Hepatic stellate cell (primary cell): ENCODE data around the gene BUB1B.
A peak's percentile ranks its signal among the peaks of the same experiment; 100 is the strongest.
"Not testable (repeated sequence)": the region's sequence is repeated elsewhere in the genome, so short reads cannot be mapped to it uniquely, and the experiment has no call there.

Experiments used
- DNase-seq: peaks from one replicate; pipeline ENCODE4 v3.0.0; 2011; ENCODE audit warnings: low spot score

BUB1B gene, protein sequence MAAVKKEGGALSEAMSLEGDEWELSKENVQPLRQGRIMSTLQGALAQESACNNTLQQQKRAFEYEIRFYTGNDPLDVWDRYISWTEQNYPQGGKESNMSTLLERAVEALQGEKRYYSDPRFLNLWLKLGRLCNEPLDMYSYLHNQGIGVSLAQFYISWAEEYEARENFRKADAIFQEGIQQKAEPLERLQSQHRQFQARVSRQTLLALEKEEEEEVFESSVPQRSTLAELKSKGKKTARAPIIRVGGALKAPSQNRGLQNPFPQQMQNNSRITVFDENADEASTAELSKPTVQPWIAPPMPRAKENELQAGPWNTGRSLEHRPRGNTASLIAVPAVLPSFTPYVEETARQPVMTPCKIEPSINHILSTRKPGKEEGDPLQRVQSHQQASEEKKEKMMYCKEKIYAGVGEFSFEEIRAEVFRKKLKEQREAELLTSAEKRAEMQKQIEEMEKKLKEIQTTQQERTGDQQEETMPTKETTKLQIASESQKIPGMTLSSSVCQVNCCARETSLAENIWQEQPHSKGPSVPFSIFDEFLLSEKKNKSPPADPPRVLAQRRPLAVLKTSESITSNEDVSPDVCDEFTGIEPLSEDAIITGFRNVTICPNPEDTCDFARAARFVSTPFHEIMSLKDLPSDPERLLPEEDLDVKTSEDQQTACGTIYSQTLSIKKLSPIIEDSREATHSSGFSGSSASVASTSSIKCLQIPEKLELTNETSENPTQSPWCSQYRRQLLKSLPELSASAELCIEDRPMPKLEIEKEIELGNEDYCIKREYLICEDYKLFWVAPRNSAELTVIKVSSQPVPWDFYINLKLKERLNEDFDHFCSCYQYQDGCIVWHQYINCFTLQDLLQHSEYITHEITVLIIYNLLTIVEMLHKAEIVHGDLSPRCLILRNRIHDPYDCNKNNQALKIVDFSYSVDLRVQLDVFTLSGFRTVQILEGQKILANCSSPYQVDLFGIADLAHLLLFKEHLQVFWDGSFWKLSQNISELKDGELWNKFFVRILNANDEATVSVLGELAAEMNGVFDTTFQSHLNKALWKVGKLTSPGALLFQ

DNA sequence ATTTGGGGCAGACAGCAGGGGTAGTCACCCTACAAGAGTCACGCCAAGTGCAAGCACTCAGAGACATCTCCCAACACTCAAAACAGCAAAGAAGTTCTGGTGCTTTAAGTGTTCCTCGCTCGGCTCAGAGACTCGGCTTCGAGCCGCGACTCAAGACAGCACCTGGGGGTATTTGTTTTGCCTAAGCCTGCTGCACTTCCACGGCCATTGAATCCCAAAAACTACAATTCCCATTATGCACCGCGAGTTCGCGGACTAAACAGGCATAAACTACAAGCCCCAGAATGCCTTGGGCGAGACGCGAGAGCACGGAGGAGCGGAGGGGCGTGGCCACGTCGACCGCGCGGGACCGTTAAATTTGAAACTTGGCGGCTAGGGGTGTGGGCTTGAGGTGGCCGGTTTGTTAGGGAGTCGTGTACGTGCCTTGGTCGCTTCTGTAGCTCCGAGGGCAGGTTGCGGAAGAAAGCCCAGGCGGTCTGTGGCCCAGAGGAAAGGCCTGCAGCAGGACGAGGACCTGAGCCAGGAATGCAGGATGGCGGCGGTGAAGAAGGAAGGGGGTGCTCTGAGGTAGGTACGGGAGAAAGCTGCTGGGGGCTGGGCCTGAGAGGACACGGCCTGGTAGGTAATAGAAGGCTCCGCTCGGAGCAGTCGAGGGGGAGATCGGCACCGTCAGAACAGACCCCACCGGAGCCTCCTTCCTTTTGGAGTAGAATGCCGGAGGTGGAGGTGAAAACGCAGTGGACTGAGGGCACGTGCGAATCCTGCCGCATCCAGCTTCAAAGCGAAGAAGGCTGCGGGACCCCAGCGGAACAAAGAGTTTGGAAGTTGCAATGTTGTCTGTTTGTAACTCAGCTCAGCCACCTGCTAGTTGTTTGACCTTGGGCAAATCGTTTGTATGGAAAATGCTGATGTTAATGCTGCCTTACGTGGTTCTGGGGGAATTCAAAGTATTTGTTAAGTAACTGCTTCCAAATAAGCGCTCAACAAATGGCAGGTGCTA lies at the start of gene BUB1B:
Gene BUB1B (plus strand): TSS at position 381 of the 1,000 bp plus-strand sequence. CDS start 152 bp downstream, at position 533.
- DNase-seq, result peak; percentile 93

GRCh38 chr15:40111888-40112287 lies 49.0 kb upstream of the BUB1B start:
- DNase-seq, result no peak

DNA sequence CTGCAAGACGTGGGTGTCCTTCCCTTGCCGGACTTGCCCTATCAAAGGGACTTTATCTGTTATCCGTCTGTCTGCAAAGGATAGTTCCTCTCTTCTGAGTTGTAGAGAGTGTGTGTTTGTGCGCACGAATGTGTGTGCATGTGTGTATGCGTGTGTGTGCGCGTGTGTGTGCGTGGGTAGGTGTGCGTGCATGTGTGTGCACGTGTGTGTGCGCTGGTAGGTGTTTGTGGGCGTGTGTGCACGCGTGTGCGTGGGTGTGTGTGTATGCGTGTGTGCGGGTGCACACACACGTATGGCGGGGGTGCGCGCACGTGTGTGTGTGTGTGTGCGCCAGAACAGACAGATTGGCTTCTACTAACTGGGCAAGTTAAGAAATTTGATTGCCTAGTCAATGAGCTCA lies 48.1 kb upstream of the BUB1B start:
- no peak for DNase-seq

DNA sequence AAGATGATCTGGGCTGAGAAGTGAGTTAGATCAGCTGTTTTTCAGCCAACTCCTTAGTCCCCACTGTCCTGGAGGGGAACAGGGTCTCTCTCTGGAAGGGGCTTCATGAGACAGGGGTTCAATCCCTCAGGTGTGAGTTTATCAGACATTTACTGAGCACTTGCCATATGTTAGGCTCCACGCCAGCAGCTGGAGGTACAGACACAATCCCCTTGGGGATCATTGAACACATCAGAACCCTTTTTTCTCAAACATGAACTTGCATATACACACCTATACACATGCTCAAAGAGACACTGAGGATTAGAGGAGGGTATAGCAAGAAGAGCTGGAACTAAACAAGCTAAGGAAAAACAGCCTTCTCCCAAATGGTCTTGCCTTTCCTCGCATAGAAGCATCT lies 46.7 kb upstream of the BUB1B start:
- DNase-seq, result no peak

DNA sequence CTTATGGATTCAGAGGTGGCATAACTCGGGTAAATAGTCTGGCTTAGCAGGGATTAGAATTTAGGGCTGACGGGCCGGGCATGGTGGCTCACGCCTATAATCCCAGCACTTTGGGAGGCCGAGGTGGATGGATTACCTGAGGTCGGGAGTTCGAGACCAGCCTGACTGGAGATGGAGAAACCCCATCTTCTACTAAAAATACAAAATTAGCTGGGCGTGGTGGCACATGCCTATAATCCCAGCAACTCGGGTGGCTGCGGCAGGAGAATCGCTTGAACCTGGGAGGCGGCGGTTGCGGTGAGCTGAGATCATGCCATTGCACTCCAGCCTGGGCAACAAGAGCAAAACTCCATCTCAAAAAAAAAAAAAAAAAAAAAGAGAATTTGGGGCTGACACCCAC lies 45.8 kb upstream of the BUB1B start:
- DNase-seq, result not testable (repeated sequence)

- DNase-seq, result no peak
Measured at GRCh38 chr15:40115670-40116093, 45.2 kb upstream of the BUB1B start.

DNA sequence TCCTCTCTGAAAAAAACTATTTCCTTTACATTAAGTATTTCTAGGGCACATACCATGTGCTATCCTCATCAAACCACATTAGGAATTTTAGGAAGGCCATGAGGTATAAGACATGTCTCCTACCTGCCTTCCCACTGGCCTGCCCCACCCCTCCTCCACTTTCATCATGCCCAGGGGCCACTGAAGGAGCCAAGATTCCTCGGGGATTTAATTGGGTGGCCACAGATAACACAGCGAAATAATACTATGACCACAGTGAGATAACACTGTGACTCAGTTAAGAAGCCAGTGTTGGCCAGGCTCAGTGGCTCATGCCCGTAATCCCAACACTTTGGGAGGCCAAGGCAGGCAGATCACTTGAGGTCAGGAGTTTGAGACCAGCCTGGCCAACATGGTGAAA lies 42.4 kb upstream of the BUB1B start:
- DNase-seq, result no peak

GRCh38 chr15:40121911-40122638 lies 38.8 kb upstream of the BUB1B start:
- no peak for DNase-seq

- not testable (repeated sequence) for DNase-seq
Measured at GRCh38 chr15:40122989-40123388, 37.9 kb upstream of the BUB1B start.

DNA sequence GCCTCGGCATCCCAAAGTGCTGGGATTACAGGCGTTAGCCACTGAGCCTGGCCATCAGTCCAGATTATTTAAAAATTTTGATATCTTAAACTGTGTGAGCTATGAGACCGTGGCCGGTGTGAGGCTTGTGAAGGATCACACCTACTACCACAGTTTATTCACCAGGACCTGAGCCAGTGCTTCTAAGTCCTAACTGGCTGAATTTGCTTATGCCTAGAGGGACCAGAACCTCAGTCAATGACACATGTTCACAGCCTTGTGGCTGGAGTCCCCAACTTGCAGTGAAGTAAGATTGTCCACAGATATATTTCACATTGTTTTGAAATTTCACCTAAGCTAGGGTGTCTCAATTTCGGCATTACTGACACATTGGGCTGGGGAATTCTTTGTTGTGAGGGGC lies 37.0 kb upstream of the BUB1B start:
- DNase-seq, result not testable (repeated sequence)

GRCh38 chr15:40124333-40124732 lies 36.5 kb upstream of the BUB1B start:
- DNase-seq, result not testable (repeated sequence)

DNA sequence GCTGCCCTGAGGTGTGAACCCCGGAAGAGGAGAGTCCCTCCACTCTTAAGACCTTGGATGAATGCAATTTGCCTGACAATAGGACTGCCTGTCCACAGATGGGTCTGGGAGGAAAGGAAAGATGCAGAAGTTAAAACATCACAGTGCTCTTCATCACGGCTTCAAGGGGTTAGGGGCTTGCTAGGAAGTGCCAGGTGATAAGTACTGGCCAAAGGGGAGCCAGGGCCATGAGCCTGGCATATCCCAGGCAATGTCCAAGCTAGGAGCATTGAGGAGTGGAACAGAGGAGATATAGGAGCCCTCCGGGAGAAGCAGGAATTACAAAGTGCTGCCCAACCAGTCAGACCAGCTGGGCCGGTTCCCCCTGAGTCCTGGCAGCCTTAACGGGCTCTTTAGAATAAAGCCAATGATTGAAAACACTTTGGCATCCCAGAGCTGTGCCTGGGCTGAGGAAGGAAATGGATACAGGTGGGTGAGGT lies 36.0 kb upstream of the BUB1B start:
- DNase-seq, result not testable (repeated sequence)

DNA sequence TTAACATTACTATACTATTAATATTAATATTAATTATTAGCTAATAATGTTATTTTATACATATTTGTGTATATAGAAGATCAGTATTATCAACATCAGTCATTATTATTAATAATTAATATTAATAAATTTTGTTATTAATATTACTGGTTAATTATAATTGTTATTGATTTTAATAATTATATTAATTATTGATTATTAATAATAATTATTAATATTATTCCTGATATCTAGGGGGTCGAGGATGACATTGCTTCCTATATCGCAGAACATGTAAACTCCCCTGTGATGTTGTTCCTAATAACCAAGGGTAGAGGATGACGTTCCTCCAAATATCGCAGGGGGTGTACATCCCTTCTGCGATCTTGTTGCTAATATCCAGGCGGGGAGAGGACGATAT lies 34.9 kb upstream of the BUB1B start:
- DNase-seq, result no peak

GRCh38 chr15:40128766-40129660 lies 31.9 kb upstream of the BUB1B start:
- DNase-seq, result no peak

GRCh38 chr15:40130118-40130517 lies 30.8 kb upstream of the BUB1B start:
- no peak for DNase-seq

DNA sequence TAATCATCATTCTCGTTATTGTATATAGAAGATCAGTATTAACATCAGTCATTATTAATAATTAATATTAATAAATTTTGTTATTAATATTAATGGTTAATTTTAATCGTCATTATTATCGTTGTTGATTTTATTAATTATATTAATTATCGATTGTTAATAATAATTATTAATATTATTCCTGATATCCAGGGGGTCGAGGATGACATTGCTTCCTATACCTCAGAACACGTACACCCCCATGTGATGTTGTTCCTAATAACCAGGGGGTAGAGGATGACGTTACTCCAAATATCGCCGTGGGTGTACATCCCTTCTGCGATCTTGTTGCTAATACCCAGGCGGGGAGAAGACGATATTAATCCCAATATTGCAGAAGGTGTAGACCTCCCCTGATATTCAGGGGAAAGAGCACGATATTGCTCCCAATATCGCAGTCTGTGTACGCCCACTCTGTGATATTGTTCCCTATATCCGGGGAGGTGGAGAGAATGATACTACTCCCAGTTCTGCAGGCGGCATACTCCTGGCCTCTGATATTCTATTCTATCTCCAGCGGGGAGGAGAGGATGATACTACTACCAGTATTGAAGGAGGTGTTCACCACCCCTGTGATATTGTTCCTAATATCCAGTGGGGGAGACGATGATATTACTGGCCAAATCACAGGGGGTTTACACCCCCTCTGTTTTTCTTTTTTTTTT lies 29.9 kb upstream of the BUB1B start:
- no peak for DNase-seq

GRCh38 chr15:40133544-40133943 lies 27.3 kb upstream of the BUB1B start:
- no peak for DNase-seq

- DNase-seq, result no peak
Measured at GRCh38 chr15:40134885-40135284, 26.0 kb upstream of the BUB1B start.
